ENCODE data around the gene KCNJ16. TPM values are rescaled to one million over a fixed set of nuclear protein-coding genes. Genes with fewer than 3 reads are reported as not detected.

The KCNJ16 gene
- total RNA-seq, 1 donor from 2014 or later: not detected

- DNase-seq (ENCODE audit: extremely low spot score in 2 of 2): no peak
- TF ChIP-seq POLR2AphosphoS5 (IDR thresholded peaks at IDR 0.05; ENCODE audit: insufficient read depth in 1 of 2, low read depth in 1 of 2): no peak
- no peak for TF ChIP-seq CTCF (IDR thresholded peaks at IDR 0.05)
- TF ChIP-seq POLR2A (IDR thresholded peaks at IDR 0.05): no peak
- H3K9me3 ChIP-seq: no peaks in the 10 kb centered on the region
- peaks cover 8% of the 10 kb centered on the region for H3K4me1 ChIP-seq
- no peaks in the 10 kb centered on the region for H3K36me3 ChIP-seq
- H3K27ac ChIP-seq: no peak overlapping the region
- intact Hi-C loops (cut with DNase I): no loop called here
- no peak overlapping the region for H3K4me3 ChIP-seq
- no peaks in the 10 kb centered on the region for H3K27me3 ChIP-seq
These were observed 29.9 kb downstream of the KCNJ16 start for GRCh38 chr17:70104791-70105523.

GRCh38 chr17:70105641-70106040, 30.6 kb downstream of the KCNJ16 start:
- Histone ChIP-seq H3K27me3 (no peaks in the 10 kb centered on the region), H3K27ac (no peak overlapping the region), H3K4me1 (peaks cover 8% of the 10 kb centered on the region), H3K9me3 (no peaks in the 10 kb centered on the region), H3K36me3 (no peaks in the 10 kb centered on the region), H3K4me3 (no peak overlapping the region)
- no peak for TF ChIP-seq CTCF (IDR thresholded peaks at IDR 0.05)
- no peak for TF ChIP-seq POLR2A (IDR thresholded peaks at IDR 0.05)
- no peak for TF ChIP-seq POLR2AphosphoS5 (IDR thresholded peaks at IDR 0.05; ENCODE audit: insufficient read depth in 1 of 2, low read depth in 1 of 2)
- DNase-seq (ENCODE audit: extremely low spot score in 2 of 2): no peak
- intact Hi-C loops (cut with DNase I): no loop called here

GRCh38 chr17:70106551-70106950, 31.5 kb downstream of the KCNJ16 start:
- intact Hi-C loops (cut with DNase I): no loop called here
- Histone ChIP-seq H3K36me3 (no peaks in the 10 kb centered on the region), H3K9me3 (no peaks in the 10 kb centered on the region), H3K4me3 (no peak overlapping the region), H3K4me1 (peaks cover 8% of the 10 kb centered on the region), H3K27me3 (no peaks in the 10 kb centered on the region), H3K27ac (no peak overlapping the region)
- DNase-seq (ENCODE audit: extremely low spot score in 2 of 2): no peak
- no peak for TF ChIP-seq CTCF (IDR thresholded peaks at IDR 0.05)
- TF ChIP-seq POLR2A (IDR thresholded peaks at IDR 0.05): no peak
- TF ChIP-seq POLR2AphosphoS5 (IDR thresholded peaks at IDR 0.05; ENCODE audit: insufficient read depth in 1 of 2, low read depth in 1 of 2): no peak

- Histone ChIP-seq H3K27me3 (no peaks in the 10 kb centered on the region), H3K36me3 (no peaks in the 10 kb centered on the region), H3K9me3 (no peaks in the 10 kb centered on the region), H3K4me3 (no peak overlapping the region), H3K27ac (no peak overlapping the region), H3K4me1 (peaks cover 8% of the 10 kb centered on the region)
- intact Hi-C loops (cut with DNase I): no loop called here
- no peak for TF ChIP-seq CTCF (IDR thresholded peaks at IDR 0.05)
- TF ChIP-seq POLR2AphosphoS5 (IDR thresholded peaks at IDR 0.05; ENCODE audit: insufficient read depth in 1 of 2, low read depth in 1 of 2): no peak
- no peak for TF ChIP-seq POLR2A (IDR thresholded peaks at IDR 0.05)
- DNase-seq (ENCODE audit: extremely low spot score in 2 of 2): no peak
These were observed 32.4 kb downstream of the KCNJ16 start for GRCh38 chr17:70107441-70107840.

GRCh38 chr17:70107904-70108565, 33.0 kb downstream of the KCNJ16 start:
- peaks cover 8% of the 10 kb centered on the region for H3K4me1 ChIP-seq
- intact Hi-C loops (cut with DNase I): no loop called here
- TF ChIP-seq CTCF (IDR thresholded peaks at IDR 0.05): no peak
- no peak for TF ChIP-seq POLR2AphosphoS5 (IDR thresholded peaks at IDR 0.05; ENCODE audit: insufficient read depth in 1 of 2, low read depth in 1 of 2)
- no peak for TF ChIP-seq POLR2A (IDR thresholded peaks at IDR 0.05)

More at GRCh38 chr17:70107904-70108565, 33.0 kb downstream of the KCNJ16 start:
- Histone ChIP-seq H3K36me3 (no peaks in the 10 kb centered on the region), H3K27ac (no peak overlapping the region), H3K9me3 (no peaks in the 10 kb centered on the region), H3K4me3 (no peak overlapping the region), H3K27me3 (no peaks in the 10 kb centered on the region)
- DNase-seq (ENCODE audit: extremely low spot score in 2 of 2): no peak

Measured in vagina (tissue), 2 donors.